Mesodermal cell (in vitro differentiated cells): ENCODE data around the gene SP7.
"Not testable (repeated sequence)": the region's sequence is repeated elsewhere in the genome, so short reads cannot be mapped to it uniquely, and the experiment has no call there.

Experiments
- H3K27ac ChIP-seq: 2 replicates; pipeline ENCODE4 v1.7.0; 2013; ENCODE audit warnings: mild to moderate bottlenecking, low read depth, low read length, moderate library complexity; ENCODE audit not compliant: severe bottlenecking
- H3K36me3 ChIP-seq: 2 replicates; pipeline ENCODE4 v1.7.1; 2013; ENCODE audit warnings: mild to moderate bottlenecking, low read length, moderate library complexity; ENCODE audit not compliant: control insufficient read depth, insufficient read depth
- H3K4me1 ChIP-seq: one replicate; pipeline ENCODE4 v1.7.1; 2013; ENCODE audit warnings: mild to moderate bottlenecking, low read length; ENCODE audit not compliant: insufficient read depth, control insufficient read depth, poor library complexity, severe bottlenecking
- H3K4me3 ChIP-seq: 2 replicates; pipeline ENCODE4 v1.7.0; 2013; ENCODE audit warnings: low read length, control low read depth, mild to moderate bottlenecking; ENCODE audit not compliant: insufficient read depth, poor library complexity, severe bottlenecking; ENCODE audit errors: extremely low read depth
- H3K9me3 ChIP-seq: 2 replicates; pipeline ENCODE4 v1.7.1; 2013; ENCODE audit warnings: mild to moderate bottlenecking, low read length, moderate library complexity; ENCODE audit not compliant: control insufficient read depth
- WGBS, 2 experiments: methylation state at CpG; one replicate each; pipeline ENCODE4 v1.1.5; 2013; ENCODE audit warnings: missing lambda C conversion rate in 2 of 2; ENCODE audit not compliant: insufficient coverage in 2 of 2; 5-methylcytosine and 5-hydroxymethylcytosine counted together

SP7 gene

DNA sequence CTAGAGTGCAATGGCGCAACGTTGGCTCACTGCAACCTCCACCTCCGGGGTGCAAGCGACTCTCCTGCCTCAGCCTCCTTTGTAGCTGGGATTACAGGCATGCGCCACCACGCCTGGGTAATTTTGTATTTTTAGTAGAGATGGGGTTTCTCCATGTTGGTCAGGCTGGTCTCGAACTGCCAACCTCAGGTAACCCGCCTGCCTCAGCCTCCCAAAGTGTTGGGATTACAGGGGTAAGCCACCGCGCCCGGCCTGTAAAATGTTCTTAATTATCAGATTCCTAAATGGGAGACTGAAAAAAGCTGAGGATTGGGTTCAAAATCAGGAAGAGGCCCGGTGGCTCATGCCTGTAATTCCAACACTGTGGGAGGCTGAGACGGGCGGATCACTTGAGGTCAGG is 38.1 kb upstream of the SP7 start:
- not testable (repeated sequence) for H3K4me1 ChIP-seq, H3K27ac ChIP-seq, H3K4me3 ChIP-seq, H3K36me3 ChIP-seq, H3K9me3 ChIP-seq
- WGBS, 2 experiments = 83 to 86% methylated on average over 11 to 12 of the region's 14 CpGs

GRCh38 chr12:53373554-53374133 is 37.5 kb upstream of the SP7 start:
- peak overlapping the region; percentile 66 for H3K27ac ChIP-seq
- WGBS, 2 experiments = 100% methylated on average over 3 to 4 of the region's 6 CpGs
- H3K4me1 ChIP-seq, H3K36me3 ChIP-seq, H3K9me3 ChIP-seq, H3K4me3 ChIP-seq: not testable (repeated sequence)

DNA sequence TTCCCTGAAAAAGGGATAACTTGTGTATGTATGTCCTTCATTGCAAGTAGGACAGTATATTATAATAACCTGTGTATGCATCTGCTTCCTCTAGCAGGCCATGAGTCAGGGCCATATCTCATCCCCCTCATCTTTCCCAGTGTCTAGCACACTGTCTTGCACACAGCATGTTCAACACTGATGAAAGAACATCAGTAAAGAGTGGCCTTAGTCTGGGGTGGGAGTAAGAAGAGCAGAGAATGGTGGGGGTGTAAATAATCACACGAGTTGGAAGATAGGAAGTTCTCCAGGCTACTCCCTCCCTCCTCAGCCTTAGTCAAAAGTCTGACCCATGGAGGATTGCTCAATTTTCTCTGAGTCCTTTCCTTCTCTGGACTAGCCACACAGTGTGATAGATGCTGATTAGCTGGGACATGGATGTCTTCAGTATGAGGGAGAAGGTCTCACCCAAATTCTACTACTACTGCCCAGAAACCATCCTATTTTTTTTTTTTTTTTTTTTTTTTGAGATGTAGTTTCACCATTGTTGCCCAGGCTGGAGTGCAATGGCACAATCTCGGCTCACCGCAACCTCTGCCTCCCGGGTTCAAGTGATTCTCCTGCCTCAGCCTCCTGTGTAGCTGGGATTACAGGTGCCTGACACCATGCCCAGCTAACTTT is 29.2 kb upstream of the SP7 start:
- H3K36me3 ChIP-seq = no peaks in the 10 kb centered on the region
- 97% methylated on average over 3 of the region's 4 CpGs; no CpG with 5 or more reads in 1 of the 2 experiments for WGBS, 2 experiments
- H3K4me3 ChIP-seq = no peak overlapping the region
- H3K4me1 ChIP-seq = no peaks in the 10 kb centered on the region
- no peak overlapping the region for H3K27ac ChIP-seq
- H3K9me3 ChIP-seq = no peaks in the 10 kb centered on the region

DNA sequence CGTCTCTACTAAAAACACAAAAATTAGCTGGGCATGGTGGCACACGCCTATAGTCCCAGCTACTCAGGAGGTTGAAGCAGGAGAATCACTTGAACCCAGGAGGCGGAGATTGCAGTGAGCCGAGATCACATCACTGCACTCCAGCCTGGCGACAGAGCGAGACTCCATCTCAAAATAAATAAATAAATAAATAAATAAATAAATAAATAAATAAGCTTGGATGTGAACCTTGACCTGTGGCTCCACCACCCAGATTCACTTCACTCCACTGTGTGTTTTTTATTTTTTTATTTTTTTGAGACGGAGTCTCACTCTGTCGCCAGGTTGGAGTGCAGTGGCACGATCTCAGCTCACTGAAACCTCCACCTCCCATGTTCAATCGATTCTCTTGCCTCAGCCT is 25.5 kb upstream of the SP7 start:
- H3K36me3 ChIP-seq, H3K27ac ChIP-seq, H3K4me1 ChIP-seq, H3K4me3 ChIP-seq, H3K9me3 ChIP-seq: not testable (repeated sequence)
- 80% methylated on average over 2 of the region's 10 CpGs; no CpG with 5 or more reads in 1 of the 2 experiments for WGBS, 2 experiments

DNA sequence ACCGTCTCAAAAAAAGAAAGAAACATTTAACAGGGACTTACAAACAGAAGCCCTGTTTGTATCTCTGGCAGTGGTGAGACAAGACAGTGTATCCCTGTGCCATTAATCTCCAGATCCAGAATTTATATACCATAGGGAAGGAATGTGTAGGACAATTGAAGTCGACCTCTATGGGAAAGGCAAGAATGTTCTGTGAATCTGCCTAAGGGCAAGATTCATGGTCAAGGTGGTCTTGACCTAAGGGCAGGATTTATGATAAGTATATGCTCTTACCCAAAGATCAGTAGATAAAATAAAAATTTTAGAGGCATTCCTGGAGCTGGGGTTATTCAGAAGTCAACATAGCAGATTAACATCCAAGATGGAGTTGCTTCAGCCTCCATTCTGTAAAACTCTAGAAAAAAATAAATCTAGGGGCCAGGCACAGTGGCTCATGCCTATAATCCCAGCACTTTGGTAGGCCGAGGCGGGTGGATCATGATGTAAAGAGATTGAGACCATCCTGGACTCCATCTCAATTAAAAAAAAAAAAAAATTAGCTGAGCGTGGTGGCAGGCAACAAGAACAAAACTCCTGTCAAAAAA is 22.8 kb upstream of the SP7 start:
- no peaks in the 10 kb centered on the region for H3K36me3 ChIP-seq
- H3K27ac ChIP-seq = no peak overlapping the region
- H3K4me3 ChIP-seq = no peak overlapping the region
- H3K9me3 ChIP-seq = no peaks in the 10 kb centered on the region
- H3K4me1 ChIP-seq = no peaks in the 10 kb centered on the region
- WGBS, 2 experiments = 100% methylated on average over 1 to 2 of the region's 5 CpGs

GRCh38 chr12:53355121-53355520 is 19.0 kb upstream of the SP7 start:
- WGBS, 2 experiments = 82 to 84% methylated on average over 3 of the region's 3 CpGs
- no peaks in the 10 kb centered on the region for H3K36me3 ChIP-seq
- no peak overlapping the region for H3K4me3 ChIP-seq
- no peak overlapping the region for H3K27ac ChIP-seq
- no peaks in the 10 kb centered on the region for H3K4me1 ChIP-seq
- no peaks in the 10 kb centered on the region for H3K9me3 ChIP-seq

DNA sequence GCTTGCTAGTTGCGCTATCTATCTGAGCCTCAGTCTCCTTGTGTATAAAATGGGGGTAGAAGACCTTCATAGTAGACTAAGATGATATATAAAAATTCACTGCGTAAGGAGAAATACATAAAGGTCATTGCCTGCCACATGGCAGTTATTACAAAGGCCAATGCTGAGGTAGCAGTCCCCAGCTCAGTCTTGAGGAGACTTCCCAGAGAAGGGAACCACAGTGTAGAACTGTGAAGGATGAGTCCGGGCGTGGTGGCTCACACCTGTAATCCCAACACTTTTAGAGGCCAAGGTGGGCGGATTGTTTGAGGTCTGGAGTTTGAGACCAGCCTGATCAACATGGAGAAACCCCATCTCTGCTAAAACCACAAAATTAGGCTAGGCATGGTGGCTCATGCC is 17.1 kb upstream of the SP7 start:
- 95 to 100% methylated on average over 2 to 3 of the region's 5 CpGs for WGBS, 2 experiments

DNA sequence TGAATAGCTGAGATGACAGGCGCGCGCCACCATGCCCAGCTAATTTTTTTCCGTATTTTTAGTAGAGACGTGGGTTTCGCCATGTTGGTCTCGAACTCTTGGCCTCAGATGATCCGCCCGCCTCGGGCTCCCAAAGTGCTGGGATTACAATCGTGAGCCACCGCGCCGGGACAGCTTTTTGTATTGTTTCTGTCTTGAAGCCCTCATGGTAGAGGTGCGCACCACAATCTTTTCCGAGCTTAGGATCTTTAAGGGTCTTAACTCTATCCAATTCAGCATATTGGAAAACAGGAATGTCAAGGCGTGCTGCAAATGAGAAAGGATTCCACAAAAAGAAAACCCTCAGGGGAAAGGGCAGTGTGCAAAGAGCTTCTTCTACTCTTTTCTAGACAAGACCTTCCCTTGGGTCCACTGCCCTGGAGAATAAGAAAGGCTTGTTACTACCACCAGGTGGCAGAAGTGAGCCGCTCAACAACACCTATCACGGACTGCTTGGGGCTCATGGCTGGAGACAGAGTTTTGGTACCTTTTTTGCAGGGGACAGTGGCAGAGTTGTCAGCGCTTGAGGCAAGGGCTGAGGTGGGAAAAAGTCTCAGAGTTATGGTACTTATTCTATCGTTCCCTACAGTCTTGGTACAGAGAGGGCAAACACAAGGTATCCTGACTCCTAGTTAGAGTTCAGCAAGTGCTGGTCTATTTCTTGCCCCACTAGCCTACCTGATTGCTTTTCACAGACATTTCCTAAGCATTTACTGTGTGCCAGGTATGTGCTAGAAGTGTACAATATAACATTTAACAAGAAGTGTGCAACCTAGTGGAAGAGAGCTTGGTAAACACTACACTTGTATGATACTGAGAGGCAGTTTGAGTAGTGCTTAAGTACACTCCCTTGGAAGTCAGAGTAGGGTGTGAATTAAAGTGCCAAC is 16.4 kb upstream of the SP7 start:
- 73 to 76% methylated on average over 17 to 19 of the region's 21 CpGs for WGBS, 2 experiments
- no peak overlapping the region for H3K27ac ChIP-seq
- no peaks in the 10 kb centered on the region for H3K4me1 ChIP-seq
- no peak overlapping the region for H3K4me3 ChIP-seq
- H3K36me3 ChIP-seq = no peaks in the 10 kb centered on the region
- no peaks in the 10 kb centered on the region for H3K9me3 ChIP-seq

More for the DNA sequence above, 17.1 kb upstream of the SP7 start:
- Histone ChIP-seq H3K4me1 (no peaks in the 10 kb centered on the region), H3K9me3 (no peaks in the 10 kb centered on the region), H3K27ac (no peak overlapping the region), H3K4me3 (no peak overlapping the region), H3K36me3 (no peaks in the 10 kb centered on the region)

GRCh38 chr12:53347905-53348304 is 11.8 kb upstream of the SP7 start:
- H3K27ac ChIP-seq = no peak overlapping the region
- WGBS, 2 experiments = 92 to 94% methylated on average over 1 to 3 of the region's 4 CpGs
- peaks cover 9% of the 10 kb centered on the region for H3K4me1 ChIP-seq
- no peaks in the 10 kb centered on the region for H3K9me3 ChIP-seq
- no peaks in the 10 kb centered on the region for H3K36me3 ChIP-seq
- H3K4me3 ChIP-seq = no peak overlapping the region

DNA sequence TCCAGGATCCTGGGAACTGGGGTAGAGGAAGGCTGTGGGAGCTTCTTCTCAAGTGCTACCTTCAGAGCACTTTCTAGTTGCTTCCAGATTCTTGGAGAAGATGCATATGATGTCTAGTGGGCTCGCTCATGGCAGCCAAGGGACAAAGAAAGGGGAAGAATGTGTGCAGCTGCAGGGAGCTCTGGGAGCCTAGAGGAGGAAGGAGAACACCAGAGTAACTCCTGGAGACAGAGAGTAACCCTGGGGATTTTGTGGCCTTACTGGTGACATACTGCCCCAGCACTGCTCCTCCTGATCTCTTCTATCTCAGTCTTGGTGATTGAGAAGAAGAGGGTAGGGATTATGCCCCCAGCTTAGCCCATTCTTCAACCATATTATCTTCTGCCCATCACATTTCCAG is 10.3 kb upstream of the SP7 start:
- H3K36me3 ChIP-seq = no peaks in the 10 kb centered on the region
- no peaks in the 10 kb centered on the region for H3K9me3 ChIP-seq
- H3K27ac ChIP-seq = no peak overlapping the region
- H3K4me3 ChIP-seq = no peak overlapping the region
- 89% methylated on average over 1 of the region's 1 CpG; no CpG with 5 or more reads in 1 of the 2 experiments for WGBS, 2 experiments
- peaks cover 9% of the 10 kb centered on the region for H3K4me1 ChIP-seq
